AG10803 (cell line): ENCODE results near the gene CHID1.

Experiments
- DNase-seq: peaks from one replicate; pipeline ENCODE4 v3.0.0; 2010; ENCODE audit warnings: low read depth
- H3K4me3 ChIP-seq: 2 replicates; pipeline ENCODE4 v1.5.1; 2011; ENCODE audit warnings: mild to moderate bottlenecking, low read length, control low read depth
- CTCF ChIP-seq: conservative IDR thresholded peaks from 2 replicates; pipeline ENCODE4 v1.5.1; 2011; ENCODE audit warnings: mild to moderate bottlenecking, low read length, control low read depth, inconsistent platforms

Gene CHID1

GRCh38 chr11:825366-826226 lies 85.0 kb downstream of the CHID1 start:
- no peak overlapping the region for H3K4me3 ChIP-seq
- no peak for TF ChIP-seq CTCF
- DNase-seq, result no peak

- no peak overlapping the region for H3K4me3 ChIP-seq
- no peak for DNase-seq
- TF ChIP-seq CTCF, result no peak
These were observed 85.7 kb downstream of the CHID1 start for GRCh38 chr11:824942-825341.

- no peak for TF ChIP-seq CTCF
- no peak for DNase-seq
- H3K4me3 ChIP-seq, result no peak overlapping the region
These were observed 86.2 kb downstream of the CHID1 start for GRCh38 chr11:824292-824880.

- no peak for DNase-seq
- TF ChIP-seq CTCF, result no peak
- no peak overlapping the region for H3K4me3 ChIP-seq
These were observed 86.9 kb downstream of the CHID1 start for GRCh38 chr11:823441-824291.

DNA sequence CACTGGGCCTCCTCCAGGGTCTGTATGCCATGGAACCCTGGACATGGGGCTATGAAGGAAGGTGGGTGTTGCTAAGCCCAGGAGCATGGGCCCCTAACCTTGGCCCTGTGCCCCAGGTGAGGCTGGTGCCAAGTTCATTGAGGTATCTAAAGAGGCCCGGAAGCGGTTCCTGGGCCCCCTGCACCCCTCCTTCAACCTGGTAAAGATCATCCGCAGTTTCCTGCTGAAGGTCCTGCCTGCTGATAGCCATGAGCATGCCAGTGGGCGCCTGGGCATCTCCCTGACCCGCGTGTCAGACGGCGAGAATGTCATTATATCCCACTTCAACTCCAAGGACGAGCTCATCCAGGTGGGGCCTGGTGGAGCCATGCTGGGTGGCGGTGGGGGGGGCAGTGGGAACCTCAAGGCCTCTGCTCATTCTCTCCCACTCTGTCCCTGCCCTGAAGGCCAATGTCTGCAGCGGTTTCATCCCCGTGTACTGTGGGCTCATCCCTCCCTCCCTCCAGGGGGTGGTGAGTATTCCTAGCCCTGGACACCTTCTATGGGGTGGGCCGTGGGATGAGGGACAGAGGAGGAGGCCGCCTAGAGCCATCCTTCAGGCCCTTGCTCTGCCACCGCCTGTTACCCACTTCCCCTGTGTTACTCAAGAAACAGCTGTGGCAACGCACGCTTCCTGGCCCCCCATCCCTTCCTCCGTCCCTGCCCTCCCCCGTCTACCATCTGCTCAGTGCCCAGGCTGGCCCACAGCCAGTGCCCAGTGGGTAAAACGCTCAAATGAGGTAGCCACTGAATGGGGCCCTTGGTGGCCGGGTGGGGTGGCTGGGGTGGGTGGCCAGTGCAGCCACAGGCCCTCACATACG lies 88.9 kb downstream of the CHID1 start:
- no peak for TF ChIP-seq CTCF
- no peak for DNase-seq

GRCh38 chr11:820655-821511 lies 89.7 kb downstream of the CHID1 start:
- TF ChIP-seq CTCF, result no peak
- DNase-seq, result peak; percentile 81
- H3K4me3 ChIP-seq, result peak overlapping the region; percentile 78

More for the DNA sequence above, 88.9 kb downstream of the CHID1 start:
- peak overlapping the region; percentile 78 for H3K4me3 ChIP-seq
